ENCODE data around the gene LY6G6D.

DNA sequence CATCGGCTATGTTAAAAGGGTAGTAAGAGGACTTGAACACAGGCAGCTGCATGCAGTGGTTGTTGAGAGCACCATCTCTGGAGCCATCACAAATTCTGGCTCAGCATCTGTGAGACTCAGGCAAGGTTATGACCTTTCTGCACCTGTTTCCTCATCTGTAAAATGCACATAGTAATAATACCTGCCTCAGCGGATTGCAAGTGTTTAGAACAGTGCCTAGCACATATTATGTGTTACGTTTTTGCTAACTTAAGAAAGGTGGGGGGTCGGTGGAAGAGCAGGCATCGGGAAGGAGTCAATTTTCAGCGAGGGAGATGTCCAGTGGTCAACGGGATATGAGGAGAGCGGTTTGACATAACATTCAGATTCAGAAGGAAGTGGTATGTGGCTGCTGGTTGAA lies 37.2 kb upstream of the LY6G6D start:
- TF ChIP-seq, protein P1, sequence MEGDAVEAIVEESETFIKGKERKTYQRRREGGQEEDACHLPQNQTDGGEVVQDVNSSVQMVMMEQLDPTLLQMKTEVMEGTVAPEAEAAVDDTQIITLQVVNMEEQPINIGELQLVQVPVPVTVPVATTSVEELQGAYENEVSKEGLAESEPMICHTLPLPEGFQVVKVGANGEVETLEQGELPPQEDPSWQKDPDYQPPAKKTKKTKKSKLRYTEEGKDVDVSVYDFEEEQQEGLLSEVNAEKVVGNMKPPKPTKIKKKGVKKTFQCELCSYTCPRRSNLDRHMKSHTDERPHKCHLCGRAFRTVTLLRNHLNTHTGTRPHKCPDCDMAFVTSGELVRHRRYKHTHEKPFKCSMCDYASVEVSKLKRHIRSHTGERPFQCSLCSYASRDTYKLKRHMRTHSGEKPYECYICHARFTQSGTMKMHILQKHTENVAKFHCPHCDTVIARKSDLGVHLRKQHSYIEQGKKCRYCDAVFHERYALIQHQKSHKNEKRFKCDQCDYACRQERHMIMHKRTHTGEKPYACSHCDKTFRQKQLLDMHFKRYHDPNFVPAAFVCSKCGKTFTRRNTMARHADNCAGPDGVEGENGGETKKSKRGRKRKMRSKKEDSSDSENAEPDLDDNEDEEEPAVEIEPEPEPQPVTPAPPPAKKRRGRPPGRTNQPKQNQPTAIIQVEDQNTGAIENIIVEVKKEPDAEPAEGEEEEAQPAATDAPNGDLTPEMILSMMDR (IDR thresholded peaks at IDR 0.05; ENCODE audit: extremely low read depth in 1 of 2, insufficient read depth in 1 of 2, low read depth in 1 of 2, low read length in 2 of 2): no peak
- TF ChIP-seq EZH2 (IDR thresholded peaks at IDR 0.05; ENCODE audit: borderline replicate concordance, low read depth, low read length, severe bottlenecking) (no peak), POLR2A (IDR thresholded peaks at IDR 0.05; ENCODE audit: low read depth, low read length) (no peak), FOS (IDR thresholded peaks at IDR 0.05; ENCODE audit: borderline replicate concordance, insufficient read depth, low read length) (no peak), JUN (IDR thresholded peaks at IDR 0.05; ENCODE audit: borderline replicate concordance, insufficient read depth, insufficient read length, low read depth) (no peak)

All from endothelial cell of umbilical vein (primary cell).